ENCODE measurements around the gene ATP1A3.
"Not testable (repeated sequence)": the region's sequence is repeated elsewhere in the genome, so short reads cannot be mapped to it uniquely, and the experiment has no call there.

ATP1A3 gene

DNA sequence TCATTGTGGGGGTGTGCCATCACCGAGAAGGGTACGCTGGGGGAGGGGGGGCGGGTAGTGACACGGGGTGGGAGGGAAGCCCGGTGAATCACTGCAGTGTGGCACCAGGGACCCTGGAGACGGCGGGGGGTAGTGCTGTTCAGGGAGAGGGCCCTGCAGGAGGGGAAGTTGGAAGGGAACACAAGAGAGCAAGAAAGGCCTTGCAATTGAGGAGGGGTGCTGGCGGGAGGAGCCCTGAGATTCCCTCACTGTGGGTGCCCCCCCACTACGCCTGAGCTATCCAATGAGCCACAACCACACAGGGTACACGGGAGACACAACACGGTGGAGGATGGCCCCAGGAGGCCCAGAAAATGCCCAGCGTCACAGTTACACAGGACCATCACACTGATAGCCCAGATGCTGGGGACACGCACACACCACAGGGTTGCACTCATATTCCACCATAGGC, 516 bp upstream of the ATP1A3 start:
- H3K23ac ChIP-seq (ENCODE audit: low read length): no peak overlapping the region
- H3K79me1 ChIP-seq (ENCODE audit: low read length): no peaks in the 10 kb centered on the region
- no peak overlapping the region for H2BK5ac ChIP-seq (ENCODE audit: low read length)
- no peak overlapping the region for H2BK120ac ChIP-seq (ENCODE audit: low read depth, low read length)
- no peak overlapping the region for H4K5ac ChIP-seq (ENCODE audit: low read length)
- H2AK5ac ChIP-seq (ENCODE audit: low read length): no peak overlapping the region
- H3K9ac ChIP-seq (ENCODE audit: low read length): no peak overlapping the region
- peaks cover 2% of the 10 kb centered on the region for H3K4me1 ChIP-seq (ENCODE audit: control insufficient read depth, low read depth, low read length)
- no peak overlapping the region for H3K27ac ChIP-seq (ENCODE audit: low read depth, low read length)
- H3K18ac ChIP-seq (ENCODE audit: low read length): no peak overlapping the region
- H3K56ac ChIP-seq (ENCODE audit: low read length): no peak overlapping the region
- no peak overlapping the region for H4K8ac ChIP-seq (ENCODE audit: low read depth, low read length)
- H3K4me2 ChIP-seq (ENCODE audit: low read length): no peak overlapping the region
- no peak for DNase-seq
- no peaks in the 10 kb centered on the region for H3K36me3 ChIP-seq (ENCODE audit: control insufficient read depth, insufficient read depth, low read length)
- no peaks in the 10 kb centered on the region for H3K79me2 ChIP-seq (ENCODE audit: control insufficient read depth, insufficient read depth, low read length)
- H3K27me3 ChIP-seq (ENCODE audit: insufficient read depth, low read length, poor library complexity): peaks cover 16% of the 10 kb centered on the region
- no peak overlapping the region for H3K4me3 ChIP-seq (ENCODE audit: low read length)
- WGBS (ENCODE audit: extremely low coverage, insufficient coverage, low lambda C conversion rate): no CpG with 5 or more reads among the region's 13 CpGs
- H3K4ac ChIP-seq (ENCODE audit: low read depth, low read length): no peak overlapping the region
- H2BK15ac ChIP-seq (replicated peaks; ENCODE audit: low read depth): no peak overlapping the region

DNA sequence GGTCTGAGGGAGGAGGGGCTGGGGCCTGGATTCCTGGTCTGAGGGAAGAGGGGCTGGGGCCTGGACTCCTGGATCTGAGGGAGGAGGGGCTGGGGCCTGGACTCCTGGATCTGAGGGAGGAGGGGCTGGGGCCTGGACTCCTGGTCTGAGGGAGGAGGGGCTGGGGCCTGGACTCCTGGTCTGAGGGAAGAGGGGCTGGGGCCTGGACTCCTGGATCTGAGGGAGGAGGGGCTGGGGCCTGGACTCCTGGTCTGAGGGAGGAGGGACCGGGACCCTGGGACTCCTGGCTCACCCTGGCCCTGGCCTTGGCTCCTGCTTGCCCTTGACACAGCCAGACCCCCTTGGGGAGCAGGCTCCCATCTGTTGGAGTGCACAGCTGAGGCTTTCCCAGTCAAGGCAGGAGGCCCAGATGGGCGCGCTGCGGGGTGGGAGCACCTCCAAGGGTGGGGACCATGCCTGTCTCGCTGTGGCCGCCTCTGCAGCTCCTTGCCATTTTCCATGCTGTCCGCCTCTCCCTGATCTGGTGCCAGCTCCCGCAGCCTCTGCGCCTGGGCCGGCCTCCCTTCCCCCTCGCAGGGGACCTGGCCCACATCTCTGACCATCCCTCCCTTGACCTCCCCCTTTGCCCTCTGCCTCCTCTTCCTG, 2.0 kb downstream of the ATP1A3 start:
- H3K4ac ChIP-seq (ENCODE audit: low read depth, low read length); H3K9ac ChIP-seq (ENCODE audit: low read length); H3K27me3 ChIP-seq (ENCODE audit: insufficient read depth, low read length, poor library complexity); DNase-seq; H2BK5ac ChIP-seq (ENCODE audit: low read length); H2BK120ac ChIP-seq (ENCODE audit: low read depth, low read length); H3K4me2 ChIP-seq (ENCODE audit: low read length); H3K23ac ChIP-seq (ENCODE audit: low read length); H3K27ac ChIP-seq (ENCODE audit: low read depth, low read length); H3K79me2 ChIP-seq (ENCODE audit: control insufficient read depth, insufficient read depth, low read length); H2BK15ac ChIP-seq (replicated peaks; ENCODE audit: low read depth); H3K18ac ChIP-seq (ENCODE audit: low read length); H3K4me3 ChIP-seq (ENCODE audit: low read length); H3K36me3 ChIP-seq (ENCODE audit: control insufficient read depth, insufficient read depth, low read length); H3K56ac ChIP-seq (ENCODE audit: low read length); H4K5ac ChIP-seq (ENCODE audit: low read length); H2AK5ac ChIP-seq (ENCODE audit: low read length); H4K8ac ChIP-seq (ENCODE audit: low read depth, low read length); H3K79me1 ChIP-seq (ENCODE audit: low read length); H3K4me1 ChIP-seq (ENCODE audit: control insufficient read depth, low read depth, low read length): not testable (repeated sequence)
- WGBS (ENCODE audit: extremely low coverage, insufficient coverage, low lambda C conversion rate): no CpG with 5 or more reads among the region's 11 CpGs

DNA sequence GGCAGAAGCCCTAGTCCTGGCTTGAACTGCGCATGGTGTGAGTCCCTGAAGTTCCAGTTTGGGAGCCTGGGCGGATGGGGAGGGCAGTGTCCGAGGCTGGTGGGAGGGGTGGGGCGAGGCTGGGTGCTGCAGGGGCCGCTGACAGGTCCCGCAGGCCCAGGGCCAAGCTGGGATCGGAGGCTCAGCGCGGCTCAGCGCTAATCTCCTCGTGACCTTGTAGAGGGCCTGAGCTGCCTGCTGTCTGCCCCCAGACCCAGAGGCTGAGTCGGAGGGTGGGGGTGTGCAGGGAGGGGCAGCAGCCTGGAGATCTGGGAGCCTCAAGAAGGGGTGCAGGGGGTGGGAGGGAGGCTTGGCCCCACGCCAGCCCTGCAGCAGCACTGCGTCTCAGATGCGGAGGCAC, 3.0 kb downstream of the ATP1A3 start:
- Histone ChIP-seq H2BK5ac (ENCODE audit: low read length) (no peak overlapping the region), H3K36me3 (ENCODE audit: control insufficient read depth, insufficient read depth, low read length) (no peaks in the 10 kb centered on the region), H3K27me3 (ENCODE audit: insufficient read depth, low read length, poor library complexity) (no peaks in the 10 kb centered on the region)

DNA sequence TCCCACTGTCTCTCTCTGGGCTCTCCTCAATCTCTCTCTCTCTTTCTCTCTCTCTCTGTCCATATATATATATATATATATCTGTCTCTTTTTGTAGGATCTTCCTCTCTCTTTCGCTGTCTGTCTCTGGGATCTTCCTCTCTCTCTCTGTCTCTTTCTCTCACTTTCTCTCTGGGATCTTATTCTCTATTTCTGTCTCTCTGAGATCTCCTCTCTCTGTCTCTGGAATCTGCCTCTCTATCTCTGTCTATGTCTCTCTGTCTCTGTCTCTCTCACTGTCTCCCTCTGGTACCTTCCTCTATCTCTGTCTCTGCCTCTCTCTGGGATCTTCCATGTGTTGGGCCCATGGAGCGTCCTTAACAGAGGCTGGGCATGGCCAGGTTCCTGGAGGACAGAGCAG, 3.4 kb downstream of the ATP1A3 start:
- Histone ChIP-seq H3K4me1 (ENCODE audit: control insufficient read depth, low read depth, low read length) (peaks cover 2% of the 10 kb centered on the region), H3K4me2 (ENCODE audit: low read length) (no peak overlapping the region), H3K4ac (ENCODE audit: low read depth, low read length) (no peak overlapping the region), H3K27ac (ENCODE audit: low read depth, low read length) (no peak overlapping the region), H3K23ac (ENCODE audit: low read length) (no peak overlapping the region), H3K4me3 (ENCODE audit: low read length) (no peak overlapping the region), H2BK120ac (ENCODE audit: low read depth, low read length) (no peak overlapping the region), H3K56ac (ENCODE audit: low read length) (no peak overlapping the region), H3K27me3 (ENCODE audit: insufficient read depth, low read length, poor library complexity) (no peaks in the 10 kb centered on the region), H4K8ac (ENCODE audit: low read depth, low read length) (no peak overlapping the region), H4K5ac (ENCODE audit: low read length) (no peak overlapping the region), H2AK5ac (ENCODE audit: low read length) (no peak overlapping the region), H2BK5ac (ENCODE audit: low read length) (no peak overlapping the region), H3K18ac (ENCODE audit: low read length) (no peak overlapping the region), H2BK15ac (replicated peaks; ENCODE audit: low read depth) (no peak overlapping the region), H3K36me3 (ENCODE audit: control insufficient read depth, insufficient read depth, low read length) (no peaks in the 10 kb centered on the region), H3K79me2 (ENCODE audit: control insufficient read depth, insufficient read depth, low read length) (no peaks in the 10 kb centered on the region), H3K9ac (ENCODE audit: low read length) (no peak overlapping the region), H3K79me1 (ENCODE audit: low read length) (no peaks in the 10 kb centered on the region)
- WGBS (ENCODE audit: extremely low coverage, insufficient coverage, low lambda C conversion rate): no CpG with 5 or more reads among the region's 2 CpGs
- DNase-seq: no peak

More for the DNA sequence above, 3.0 kb downstream of the ATP1A3 start:
- Histone ChIP-seq H3K4me3 (ENCODE audit: low read length) (no peak overlapping the region), H3K79me2 (ENCODE audit: control insufficient read depth, insufficient read depth, low read length) (no peaks in the 10 kb centered on the region), H3K18ac (ENCODE audit: low read length) (no peak overlapping the region), H3K4me1 (ENCODE audit: control insufficient read depth, low read depth, low read length) (peaks cover 2% of the 10 kb centered on the region), H2AK5ac (ENCODE audit: low read length) (no peak overlapping the region), H3K27ac (ENCODE audit: low read depth, low read length) (no peak overlapping the region), H2BK120ac (ENCODE audit: low read depth, low read length) (no peak overlapping the region), H3K4me2 (ENCODE audit: low read length) (no peak overlapping the region), H2BK15ac (replicated peaks; ENCODE audit: low read depth) (no peak overlapping the region), H4K8ac (ENCODE audit: low read depth, low read length) (no peak overlapping the region), H3K23ac (ENCODE audit: low read length) (no peak overlapping the region), H3K9ac (ENCODE audit: low read length) (no peak overlapping the region), H3K4ac (ENCODE audit: low read depth, low read length) (no peak overlapping the region), H3K79me1 (ENCODE audit: low read length) (no peaks in the 10 kb centered on the region), H3K56ac (ENCODE audit: low read length) (no peak overlapping the region), H4K5ac (ENCODE audit: low read length) (no peak overlapping the region)
- DNase-seq: no peak
- WGBS (ENCODE audit: extremely low coverage, insufficient coverage, low lambda C conversion rate): no CpG with 5 or more reads among the region's 15 CpGs

DNA sequence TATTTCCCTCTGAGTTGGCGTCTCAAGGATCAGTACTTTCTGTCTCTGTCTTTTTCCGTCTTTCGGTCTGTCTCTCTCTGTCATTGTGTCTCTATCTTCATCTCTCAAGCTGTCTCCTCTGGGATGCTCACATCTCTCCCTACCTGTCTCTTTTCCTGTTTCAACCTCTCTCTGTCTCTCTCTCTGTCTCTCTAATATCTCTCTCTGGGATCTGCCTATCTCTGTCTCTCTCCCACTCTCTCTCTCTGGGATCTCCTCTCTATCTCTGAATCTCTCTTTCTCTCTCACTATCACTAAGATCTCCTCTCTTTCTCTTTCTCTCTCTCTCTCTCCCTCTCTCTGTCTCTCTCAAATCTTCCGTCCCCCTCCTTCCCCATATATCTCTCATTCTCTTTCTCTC, 4.0 kb downstream of the ATP1A3 start:
- Histone ChIP-seq H2AK5ac (ENCODE audit: low read length) (no peak overlapping the region), H4K5ac (ENCODE audit: low read length) (no peak overlapping the region), H3K18ac (ENCODE audit: low read length) (no peak overlapping the region), H3K4me3 (ENCODE audit: low read length) (no peak overlapping the region), H2BK15ac (replicated peaks; ENCODE audit: low read depth) (no peak overlapping the region), H3K9ac (ENCODE audit: low read length) (no peak overlapping the region), H3K4ac (ENCODE audit: low read depth, low read length) (no peak overlapping the region), H2BK5ac (ENCODE audit: low read length) (no peak overlapping the region), H3K56ac (ENCODE audit: low read length) (no peak overlapping the region), H3K4me1 (ENCODE audit: control insufficient read depth, low read depth, low read length) (peaks cover 2% of the 10 kb centered on the region), H3K27me3 (ENCODE audit: insufficient read depth, low read length, poor library complexity) (no peaks in the 10 kb centered on the region), H3K23ac (ENCODE audit: low read length) (no peak overlapping the region), H2BK120ac (ENCODE audit: low read depth, low read length) (no peak overlapping the region), H3K79me2 (ENCODE audit: control insufficient read depth, insufficient read depth, low read length) (no peaks in the 10 kb centered on the region), H3K79me1 (ENCODE audit: low read length) (no peaks in the 10 kb centered on the region), H3K4me2 (ENCODE audit: low read length) (no peak overlapping the region), H3K27ac (ENCODE audit: low read depth, low read length) (no peak overlapping the region), H4K8ac (ENCODE audit: low read depth, low read length) (no peak overlapping the region), H3K36me3 (ENCODE audit: control insufficient read depth, insufficient read depth, low read length) (no peaks in the 10 kb centered on the region)
- DNase-seq: no peak
- WGBS (ENCODE audit: extremely low coverage, insufficient coverage, low lambda C conversion rate): no CpG with 5 or more reads among the region's 4 CpGs

DNA sequence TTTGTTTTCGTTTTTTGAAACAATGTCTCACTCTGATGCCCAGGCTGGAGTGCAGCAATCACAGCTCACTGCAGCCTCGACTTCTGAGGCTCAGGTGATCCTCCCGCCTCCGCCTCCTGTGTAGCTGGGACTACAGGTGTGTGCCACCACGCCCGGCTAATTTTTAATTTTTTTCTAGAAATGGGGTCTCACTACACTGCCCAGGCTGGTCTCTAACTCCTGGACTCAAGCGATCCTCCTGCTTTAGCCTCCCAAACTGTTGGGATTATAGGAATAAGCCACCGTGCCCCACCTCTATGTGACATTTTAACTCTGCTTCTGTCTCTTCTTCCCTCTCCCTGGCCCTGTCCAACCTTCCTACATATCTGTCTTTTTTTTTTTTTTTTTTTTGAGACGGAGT, 5.1 kb downstream of the ATP1A3 start:
- H3K4ac ChIP-seq (ENCODE audit: low read depth, low read length): no peak overlapping the region
- DNase-seq: no peak
- no peak overlapping the region for H3K27ac ChIP-seq (ENCODE audit: low read depth, low read length)
- no peak overlapping the region for H2BK15ac ChIP-seq (replicated peaks; ENCODE audit: low read depth)
- H3K4me3 ChIP-seq (ENCODE audit: low read length): no peak overlapping the region
- no peak overlapping the region for H3K4me2 ChIP-seq (ENCODE audit: low read length)
- H3K4me1 ChIP-seq (ENCODE audit: control insufficient read depth, low read depth, low read length): peaks cover 2% of the 10 kb centered on the region
- H3K23ac ChIP-seq (ENCODE audit: low read length): no peak overlapping the region
- H3K18ac ChIP-seq (ENCODE audit: low read length): no peak overlapping the region
- H3K79me1 ChIP-seq (ENCODE audit: low read length): no peaks in the 10 kb centered on the region
- no peak overlapping the region for H2BK5ac ChIP-seq (ENCODE audit: low read length)
- no peaks in the 10 kb centered on the region for H3K79me2 ChIP-seq (ENCODE audit: control insufficient read depth, insufficient read depth, low read length)
- WGBS (ENCODE audit: extremely low coverage, insufficient coverage, low lambda C conversion rate): no CpG with 5 or more reads among the region's 9 CpGs
- no peak overlapping the region for H3K9ac ChIP-seq (ENCODE audit: low read length)
- no peaks in the 10 kb centered on the region for H3K36me3 ChIP-seq (ENCODE audit: control insufficient read depth, insufficient read depth, low read length)
- no peak overlapping the region for H2AK5ac ChIP-seq (ENCODE audit: low read length)
- H2BK120ac ChIP-seq (ENCODE audit: low read depth, low read length): no peak overlapping the region
- H3K56ac ChIP-seq (ENCODE audit: low read length): no peak overlapping the region
- H3K27me3 ChIP-seq (ENCODE audit: insufficient read depth, low read length, poor library complexity): no peaks in the 10 kb centered on the region
- H4K5ac ChIP-seq (ENCODE audit: low read length): no peak overlapping the region
- H4K8ac ChIP-seq (ENCODE audit: low read depth, low read length): no peak overlapping the region

Data from mesendoderm (in vitro differentiated cells).